Activated CD4-positive, alpha-beta T cell treated with anti-CD3 and anti-CD28 coated beads, Interleukin-2, amount 50 U/mL, for 48 hours (primary cell): ENCODE data around the gene MBNL1.

ENCODE experiments used
- DNase-seq, 2 experiments: peaks; one replicate each; pipeline ENCODE4 v3.0.0-alpha.2; 2020

Gene MBNL1

DNA sequence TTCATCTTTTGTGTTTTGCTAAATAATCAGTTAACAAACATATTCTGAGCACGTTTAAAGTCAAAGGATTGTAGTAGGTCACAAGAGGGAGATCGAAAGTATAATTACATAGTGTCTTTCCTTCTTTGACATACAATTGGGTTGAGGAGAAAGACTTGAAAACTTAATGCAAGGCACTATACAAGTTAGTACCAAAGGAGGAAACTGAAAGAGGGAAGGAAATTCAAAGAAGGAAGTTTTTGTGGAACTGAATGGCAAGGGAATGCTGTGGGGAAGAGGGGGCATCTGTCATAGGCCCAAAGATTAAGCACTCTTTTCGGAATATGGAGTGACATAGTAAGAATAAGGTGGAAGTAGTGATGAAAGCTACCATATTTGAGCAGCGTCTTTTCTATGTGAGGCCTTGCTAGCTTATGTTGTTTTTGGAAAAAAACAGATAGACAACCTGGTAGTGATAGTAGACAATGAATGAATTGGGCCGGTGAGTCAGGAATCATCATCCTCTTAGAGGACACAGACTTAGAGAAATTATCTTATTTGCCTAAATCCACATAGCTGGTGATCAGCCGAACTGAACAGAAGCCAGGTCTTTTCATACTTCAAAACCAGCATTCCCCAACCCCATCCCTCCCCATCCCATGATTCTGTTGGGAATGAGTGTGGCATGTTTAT is 10.2 kb downstream of the MBNL1 start:
- no peak for DNase-seq

DNA sequence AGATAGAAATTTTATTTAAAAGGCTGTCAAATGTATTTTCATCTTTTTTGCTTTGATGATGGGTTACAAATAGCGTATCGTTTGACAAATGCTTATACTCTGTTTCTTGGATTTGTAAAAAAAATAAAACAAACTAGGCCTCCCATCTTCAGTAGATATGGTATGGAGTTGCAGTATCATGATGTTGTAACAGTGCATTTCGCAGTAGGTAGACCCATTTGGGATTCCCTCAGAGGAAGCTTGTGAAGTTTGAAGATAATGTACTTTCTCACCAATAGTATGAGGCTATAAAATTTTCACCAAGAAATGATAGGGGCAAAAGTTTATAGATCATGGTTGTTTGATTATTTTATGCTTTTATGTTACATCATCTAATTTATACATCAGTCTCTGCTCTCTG is 10.8 kb downstream of the MBNL1 start:
- DNase-seq: no peak

DNA sequence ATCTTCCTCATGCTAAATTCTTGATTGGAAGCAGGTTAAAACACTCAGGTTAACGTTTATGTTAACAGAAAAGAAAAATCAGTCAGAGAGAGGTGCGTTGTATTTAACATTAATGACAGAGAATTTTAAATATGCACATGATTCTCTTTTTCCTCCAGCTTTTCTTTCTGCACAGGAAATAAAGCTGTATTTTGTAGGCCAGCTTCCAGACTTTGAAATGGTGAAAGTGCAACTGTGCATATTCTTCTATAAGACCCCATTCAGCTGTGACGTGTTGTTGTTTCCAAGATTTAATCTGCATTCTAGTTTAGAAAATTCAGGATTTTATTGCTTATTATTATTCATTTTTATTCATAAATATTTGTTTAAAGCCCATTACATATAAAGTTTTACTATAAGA is 11.8 kb downstream of the MBNL1 start:
- DNase-seq: no peak

DNA sequence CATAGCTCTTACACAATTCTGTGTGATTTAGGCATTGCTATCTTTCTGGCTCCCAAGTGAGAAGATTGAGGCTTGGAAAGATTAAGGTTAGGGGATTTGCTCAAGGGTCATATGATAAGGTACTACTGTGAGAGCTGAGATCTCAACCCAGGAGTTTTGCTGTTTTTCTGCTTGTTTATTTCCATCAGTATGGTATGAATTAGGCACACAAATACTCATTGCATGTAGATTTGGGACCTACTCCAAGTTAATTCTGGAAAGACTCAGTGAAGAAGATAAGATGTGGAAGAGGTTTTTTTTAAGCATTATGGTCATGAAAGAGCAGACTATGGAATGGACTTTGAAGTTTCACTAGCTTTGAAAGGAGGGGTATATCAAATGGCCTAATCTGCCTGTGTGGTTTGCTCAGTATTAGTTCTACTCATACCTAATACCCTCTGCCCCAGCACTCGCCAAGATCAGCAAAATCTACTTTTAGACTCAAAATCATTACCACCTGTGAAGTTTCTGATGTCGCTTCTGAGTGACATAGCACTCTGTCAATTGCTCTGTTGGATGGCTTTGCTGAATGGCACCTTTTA is 12.5 kb downstream of the MBNL1 start:
- DNase-seq: no peak

- no peak for DNase-seq
Observed at GRCh38 chr3:152282813-152283212, 14.1 kb downstream of the MBNL1 start.

DNA sequence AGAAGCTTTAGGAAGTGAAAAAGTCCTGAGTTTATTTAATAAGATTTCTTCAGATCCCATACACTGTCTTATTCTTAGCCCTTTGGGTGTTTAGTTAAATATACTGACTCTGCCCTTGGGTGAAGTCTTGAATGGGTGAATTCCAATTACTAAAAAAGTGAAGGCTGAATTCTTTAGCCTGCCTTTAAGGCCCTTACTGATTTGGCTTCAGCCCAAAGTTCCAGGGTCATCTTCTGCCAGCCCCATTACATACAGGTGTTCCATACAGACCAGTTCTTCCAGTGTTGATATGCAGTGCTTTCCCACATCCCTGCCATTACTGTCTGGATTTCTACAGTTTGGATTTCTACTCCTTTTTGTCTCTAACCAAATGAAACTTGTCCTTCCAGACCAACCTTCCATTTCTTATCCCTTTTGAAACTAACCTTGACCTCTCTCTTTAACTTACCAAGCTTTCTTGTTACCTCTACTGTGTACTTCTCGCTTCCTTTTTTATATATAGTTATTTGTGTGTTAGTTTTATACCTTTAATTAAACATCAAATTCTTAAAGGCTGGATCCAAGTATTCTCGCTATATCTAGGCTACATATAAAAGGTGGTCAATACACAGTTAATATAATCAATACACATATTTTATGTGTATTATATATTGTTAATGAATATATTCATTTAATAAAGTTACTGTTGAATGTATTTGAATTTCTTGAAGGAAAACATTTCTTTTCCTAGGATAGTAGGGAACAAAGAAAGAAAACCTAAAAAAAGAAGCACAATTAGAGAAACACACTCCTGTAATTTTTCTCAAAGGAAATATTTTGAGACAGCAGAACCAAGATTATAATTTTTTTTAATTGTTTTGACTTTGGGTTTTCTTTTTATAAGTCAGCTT is 15.0 kb downstream of the MBNL1 start:
- no peak for DNase-seq

- DNase-seq: no peak
Observed at GRCh38 chr3:152284906-152285305, 16.2 kb downstream of the MBNL1 start.

GRCh38 chr3:152285509-152285908 is 16.8 kb downstream of the MBNL1 start:
- no peak for DNase-seq

DNA sequence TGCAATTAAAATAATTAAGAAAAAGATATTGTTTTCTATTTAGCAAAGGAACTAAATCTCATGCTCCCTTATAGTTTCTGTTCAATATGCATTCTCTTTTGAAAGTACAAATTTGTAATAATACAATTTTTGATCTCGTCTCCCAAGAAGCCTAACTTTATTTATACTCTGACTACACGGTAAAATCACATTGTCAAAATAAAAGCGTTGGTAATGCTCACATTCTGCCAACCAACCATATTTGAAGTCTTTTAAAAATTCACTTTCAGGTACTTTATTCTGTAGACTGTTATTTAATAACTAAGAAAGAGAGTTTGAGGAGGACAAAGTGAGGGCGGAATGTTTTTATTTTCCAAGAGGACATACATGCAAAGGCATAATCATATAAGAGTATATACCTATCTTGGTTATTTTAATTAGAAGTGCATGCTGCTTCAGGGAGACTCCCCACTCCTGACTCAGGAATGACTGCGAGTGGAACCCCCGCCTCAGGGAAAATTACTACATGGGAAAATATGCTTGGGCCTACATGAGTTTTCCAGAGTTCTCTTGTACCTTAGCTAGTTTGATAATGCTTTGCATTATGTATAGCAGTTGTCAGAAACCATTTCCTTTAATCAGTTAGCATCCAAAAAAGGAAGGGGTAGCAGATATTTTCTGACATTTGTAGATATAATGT is 19.3 kb downstream of the MBNL1 start:
- no peak for DNase-seq

GRCh38 chr3:152288681-152289080 is 20.0 kb downstream of the MBNL1 start:
- DNase-seq: no peak

GRCh38 chr3:152289708-152290107 is 21.0 kb downstream of the MBNL1 start:
- no peak for DNase-seq

DNA sequence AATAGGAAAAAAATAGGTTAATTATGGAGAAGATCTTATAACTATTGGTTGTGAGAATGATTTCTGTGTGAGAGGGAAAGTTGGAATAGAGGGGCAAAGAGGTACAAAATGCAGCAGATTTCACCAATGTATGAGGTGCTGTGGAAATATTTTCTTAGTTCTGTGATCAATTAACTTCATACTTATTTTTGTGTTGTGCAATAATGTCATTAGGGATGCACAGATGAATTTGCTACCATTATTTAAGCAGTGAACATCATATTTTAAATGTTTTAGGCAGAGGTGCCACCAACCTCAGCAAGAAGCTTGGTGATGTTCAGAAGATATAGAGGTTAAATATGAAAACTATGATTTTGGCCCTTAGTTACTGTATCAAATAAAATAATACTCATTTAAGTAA is 21.6 kb downstream of the MBNL1 start:
- no peak for DNase-seq

- no peak for DNase-seq
Observed at GRCh38 chr3:152291238-152291637, 22.5 kb downstream of the MBNL1 start.

- DNase-seq: no peak
Observed at GRCh38 chr3:152291649-152292066, 22.9 kb downstream of the MBNL1 start.

GRCh38 chr3:152292366-152292765 is 23.6 kb downstream of the MBNL1 start:
- no peak for DNase-seq

- no peak for DNase-seq
Observed at GRCh38 chr3:152293347-152294006, 24.7 kb downstream of the MBNL1 start.

DNA sequence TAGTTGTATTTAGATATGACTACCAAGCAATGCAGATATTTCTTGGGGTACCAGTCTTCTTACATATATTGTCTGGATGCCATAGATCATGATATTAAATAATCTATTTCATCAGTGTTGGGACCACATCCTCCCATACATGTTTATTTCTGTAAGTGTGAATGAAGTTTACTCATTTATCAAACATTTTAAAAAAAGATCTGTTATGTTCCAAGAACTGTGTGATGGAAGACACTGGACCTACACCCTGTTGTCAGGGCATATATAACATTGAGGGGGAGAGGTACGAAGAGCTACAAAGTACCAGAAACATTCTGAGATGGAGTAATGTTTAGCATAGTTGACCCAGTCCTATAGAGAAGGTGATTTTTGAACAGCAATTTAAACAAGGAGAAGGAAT is 26.6 kb downstream of the MBNL1 start:
- no peak for DNase-seq

GRCh38 chr3:152295806-152296205 is 27.1 kb downstream of the MBNL1 start:
- no peak for DNase-seq

DNA sequence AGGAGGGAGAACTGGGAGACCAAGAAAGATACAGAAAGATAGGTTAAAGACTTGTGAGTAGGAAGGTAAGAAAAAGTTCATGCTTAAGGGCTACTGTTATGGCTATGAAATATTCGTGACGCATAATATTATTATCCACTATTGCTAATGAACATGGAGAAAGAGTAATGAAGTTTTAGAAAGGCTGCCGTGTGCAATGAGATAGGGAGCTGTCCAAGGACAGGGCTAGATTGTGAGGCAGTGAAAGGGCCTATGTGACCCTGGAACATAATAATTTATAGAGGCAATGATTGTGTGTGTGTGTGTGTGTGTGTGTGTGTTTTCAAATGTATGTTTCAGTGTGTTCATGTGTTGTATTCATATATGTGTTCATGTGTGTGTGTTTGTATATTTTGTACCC is 27.7 kb downstream of the MBNL1 start:
- DNase-seq: no peak

GRCh38 chr3:152296971-152297370 is 28.2 kb downstream of the MBNL1 start:
- no peak for DNase-seq

DNA sequence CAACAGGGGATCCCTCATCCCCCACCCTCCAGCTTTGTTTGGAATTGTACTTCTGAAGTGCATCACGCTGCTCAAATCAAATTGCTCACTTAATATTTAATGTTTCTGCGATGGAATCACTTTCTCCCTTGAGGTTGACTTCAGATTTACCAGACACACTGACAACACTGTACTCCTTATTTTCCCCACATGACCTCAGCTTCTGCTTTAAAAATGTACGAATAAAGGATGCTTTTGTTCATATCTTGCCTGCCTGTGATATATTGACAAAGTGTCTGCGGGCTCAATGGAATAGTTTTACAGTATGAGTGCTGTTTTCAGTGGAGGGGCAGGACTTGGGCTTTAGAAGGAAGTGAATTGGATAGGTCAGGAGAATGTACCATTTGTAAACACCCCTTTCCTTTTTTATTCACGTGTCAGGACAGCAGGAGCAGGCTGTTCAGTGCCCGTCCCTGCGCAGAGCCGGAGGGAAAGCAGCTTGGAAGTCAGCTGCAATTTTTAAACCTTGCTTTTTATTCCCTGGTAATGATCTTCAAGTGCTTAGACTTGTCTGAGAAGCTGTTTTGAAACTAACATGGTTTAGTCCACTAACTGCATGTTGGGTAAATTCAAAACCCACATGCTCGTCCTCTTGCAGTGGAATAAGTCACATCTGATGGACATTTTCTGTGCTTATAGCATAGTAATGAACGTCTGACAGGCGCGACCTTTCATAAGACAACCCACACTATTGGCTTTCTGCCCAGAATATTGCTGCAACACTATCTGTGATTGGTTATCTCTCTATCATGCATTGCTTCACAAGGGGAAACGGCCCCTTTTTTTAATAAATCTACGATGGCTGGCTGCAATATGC is 29.9 kb downstream of the MBNL1 start:
- DNase-seq: peak; percentile 38 to 53
